ENCODE measurements around the gene RNF31.

Gene RNF31

DNA sequence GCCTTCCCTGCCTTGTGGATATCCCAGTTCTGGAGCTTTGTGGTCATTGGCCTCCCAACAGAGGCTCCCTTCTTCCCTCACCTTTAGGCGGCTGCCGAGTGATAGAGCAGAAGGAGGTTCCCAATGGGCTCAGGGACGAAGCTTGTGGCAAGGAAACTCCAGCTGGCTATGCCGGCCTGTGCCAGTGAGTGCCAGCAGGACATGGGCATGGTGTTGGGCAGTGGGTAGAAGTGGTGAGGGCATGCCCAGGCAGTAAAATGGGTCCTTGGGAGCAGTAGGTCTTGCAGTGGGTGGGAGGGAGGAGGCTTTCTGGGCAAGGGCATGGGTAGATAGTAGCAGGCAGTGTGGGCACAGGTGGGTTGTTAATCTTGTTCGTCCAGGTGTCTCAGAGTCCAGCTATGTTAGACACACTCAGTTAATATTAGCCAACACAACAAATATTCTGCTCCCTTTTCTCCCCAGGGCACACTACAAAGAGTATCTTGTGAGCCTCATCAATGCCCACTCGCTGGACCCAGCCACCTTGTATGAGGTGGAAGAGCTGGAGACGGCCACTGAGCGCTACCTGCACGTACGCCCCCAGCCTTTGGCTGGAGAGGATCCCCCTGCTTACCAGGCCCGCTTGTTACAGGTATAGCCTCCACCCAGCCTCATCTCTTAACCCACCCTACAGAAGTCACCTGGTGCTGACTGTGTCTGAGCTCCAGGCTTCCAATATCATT is 12.6 kb downstream of the RNF31 start:
- peak; percentile 61 for DNase-seq (ENCODE audit: low spot score)

DNA sequence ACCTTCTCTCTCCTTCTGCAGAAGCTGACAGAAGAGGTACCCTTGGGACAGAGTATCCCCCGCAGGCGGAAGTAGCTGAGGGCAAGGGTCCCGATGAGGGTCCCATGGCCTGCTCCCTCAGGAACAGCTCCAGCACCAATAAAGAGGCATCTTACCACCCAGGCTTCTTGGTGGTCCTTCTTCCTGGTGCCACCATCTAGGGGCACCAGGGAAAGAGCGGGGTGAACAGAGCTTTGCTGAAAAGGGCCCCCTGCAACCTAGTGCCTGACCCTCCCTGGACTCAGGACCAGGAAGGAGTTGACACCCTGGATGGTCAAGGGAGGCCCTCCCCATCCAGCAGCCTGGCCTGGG is 13.2 kb downstream of the RNF31 start:
- no peak for DNase-seq (ENCODE audit: low spot score)

DNA sequence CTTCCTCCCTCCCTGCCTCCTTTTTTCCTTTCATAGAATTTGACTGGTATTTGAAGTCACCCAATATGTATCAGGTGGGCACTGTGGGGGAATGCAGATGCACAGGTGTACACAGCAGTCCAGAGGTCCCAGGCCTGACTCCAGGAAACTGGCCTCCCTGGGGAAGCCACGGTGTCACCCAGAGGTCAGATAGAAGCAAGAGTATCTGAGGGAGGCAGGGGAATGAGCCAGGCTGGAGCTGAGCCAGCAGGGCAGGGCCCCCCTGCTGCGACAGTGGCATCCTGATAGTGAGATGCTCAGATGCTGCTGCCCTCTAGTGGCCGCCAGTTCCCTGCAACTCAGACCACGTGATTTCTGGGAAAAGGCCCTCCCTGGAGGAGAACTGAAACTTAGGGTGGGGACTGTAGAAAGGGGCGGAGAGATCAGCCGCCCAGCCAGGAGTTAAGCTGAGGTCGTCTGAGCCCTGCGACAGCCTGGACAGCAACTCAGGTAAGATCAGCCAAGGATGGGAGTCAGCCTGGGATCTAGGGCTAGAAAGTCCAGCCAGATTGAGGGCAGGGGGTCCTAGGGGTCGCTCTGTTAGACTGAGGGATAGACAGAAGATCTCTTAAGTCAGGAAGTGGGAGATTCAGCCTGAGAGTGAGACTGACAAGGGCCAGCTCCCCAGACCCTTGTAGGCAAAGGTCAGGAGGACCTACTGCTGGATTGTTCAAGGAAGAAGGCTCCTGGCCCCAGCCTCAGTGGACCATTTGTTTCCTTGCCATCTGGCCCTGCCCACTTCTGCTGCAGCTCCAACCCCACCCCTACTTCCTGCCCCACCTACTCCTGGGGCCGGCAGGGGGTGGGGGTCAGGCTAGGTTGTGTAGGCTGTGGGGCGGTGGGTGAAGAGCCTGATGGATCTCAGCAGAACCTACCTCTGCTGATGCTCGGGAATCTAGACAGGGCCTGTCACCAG is 13.8 kb downstream of the RNF31 start, which contains the start of gene IRF9:
IRF9 (plus strand) TSS at position 416 of the 955 bp plus-strand sequence. CDS start 880 bp downstream, outside the sequence.
- DNase-seq (ENCODE audit: low spot score) = peak; percentile 94

DNA sequence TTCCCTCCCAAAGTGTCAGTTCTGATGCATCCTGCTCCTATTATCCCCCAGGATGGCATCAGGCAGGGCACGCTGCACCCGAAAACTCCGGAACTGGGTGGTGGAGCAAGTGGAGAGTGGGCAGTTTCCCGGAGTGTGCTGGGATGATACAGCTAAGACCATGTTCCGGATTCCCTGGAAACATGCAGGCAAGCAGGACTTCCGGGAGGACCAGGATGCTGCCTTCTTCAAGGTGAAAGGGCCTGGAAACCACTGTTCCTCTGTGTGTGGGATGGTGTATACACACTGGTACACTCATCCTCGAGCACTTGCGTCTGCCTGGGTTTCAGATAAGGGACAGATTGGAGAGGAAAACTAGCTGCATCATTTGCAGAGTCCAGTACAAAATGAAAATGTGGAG is 14.8 kb downstream of the RNF31 start:
- no peak for DNase-seq (ENCODE audit: low spot score)

GRCh38 chr14:24164518-24164991 is 17.3 kb downstream of the RNF31 start:
- DNase-seq (ENCODE audit: low spot score) = peak; percentile 53

DNA sequence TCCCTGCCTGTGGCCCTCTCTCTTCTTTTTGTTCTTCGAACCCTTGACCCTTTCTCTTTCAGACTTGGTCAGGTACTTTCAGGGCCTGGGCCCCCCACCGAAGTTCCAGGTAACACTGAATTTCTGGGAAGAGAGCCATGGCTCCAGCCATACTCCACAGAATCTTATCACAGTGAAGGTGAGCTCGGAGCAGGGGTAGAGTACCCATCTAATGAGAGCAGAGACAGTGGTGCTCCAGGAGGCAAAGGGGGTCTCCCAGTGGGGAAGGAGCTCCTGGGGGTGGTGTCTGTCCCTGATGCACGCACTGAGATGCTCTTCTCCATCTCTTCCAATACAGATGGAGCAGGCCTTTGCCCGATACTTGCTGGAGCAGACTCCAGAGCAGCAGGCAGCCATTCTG is 18.5 kb downstream of the RNF31 start:
- peak; percentile 62 for DNase-seq (ENCODE audit: low spot score)

GRCh38 chr14:24167469-24168114 is 20.3 kb downstream of the RNF31 start:
- no peak for DNase-seq (ENCODE audit: low spot score)

DNA sequence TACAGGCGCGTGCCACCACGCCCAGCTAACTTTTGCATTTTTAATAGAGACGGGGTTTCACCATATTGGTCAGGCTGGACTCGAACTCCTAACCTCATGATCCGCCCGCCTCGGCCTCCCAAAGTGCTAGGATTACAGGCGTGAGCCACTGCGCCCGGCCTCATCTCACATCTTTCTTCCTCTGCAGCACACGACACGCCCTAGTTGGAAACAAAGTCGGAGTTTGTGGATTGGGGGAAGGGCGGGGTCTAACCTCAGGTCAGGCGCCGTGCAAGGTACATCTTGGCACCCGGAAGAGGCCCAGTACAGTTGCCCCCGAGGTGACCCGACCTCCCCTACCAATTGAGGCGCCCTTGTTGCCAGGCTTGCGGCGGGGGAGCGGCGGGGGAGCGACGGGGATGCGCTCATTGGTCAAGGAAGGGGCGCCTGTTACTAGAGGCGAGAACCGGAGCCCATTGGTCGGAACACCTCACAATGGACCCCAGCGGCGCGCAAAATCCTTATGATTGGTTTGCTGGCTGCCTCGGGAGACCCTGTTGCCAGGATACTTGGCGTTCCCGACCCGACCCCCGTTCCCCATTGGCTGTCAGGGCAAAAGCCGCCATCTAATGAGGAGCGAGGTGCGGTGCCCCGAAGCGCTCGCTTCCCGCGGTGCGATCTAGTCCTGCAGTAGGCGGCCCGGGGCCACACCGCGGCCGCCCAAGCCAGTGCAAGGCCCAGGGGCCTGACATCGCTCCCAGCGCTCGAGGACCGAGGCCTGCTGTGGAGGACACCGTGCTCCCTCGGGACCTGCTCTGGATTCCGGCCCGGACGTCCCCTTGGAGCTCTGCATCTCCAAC is 24.3 kb downstream of the RNF31 start, which contains the start of gene REC8:
REC8 (plus strand) TSS at position 659 of the 839 bp plus-strand sequence. CDS start 473 bp downstream, outside the sequence.
- peak; percentile 86 for DNase-seq (ENCODE audit: low spot score)

- DNase-seq (ENCODE audit: low spot score) = no peak
Observed at GRCh38 chr14:24172261-24172860, 25.1 kb downstream of the RNF31 start.

DNA sequence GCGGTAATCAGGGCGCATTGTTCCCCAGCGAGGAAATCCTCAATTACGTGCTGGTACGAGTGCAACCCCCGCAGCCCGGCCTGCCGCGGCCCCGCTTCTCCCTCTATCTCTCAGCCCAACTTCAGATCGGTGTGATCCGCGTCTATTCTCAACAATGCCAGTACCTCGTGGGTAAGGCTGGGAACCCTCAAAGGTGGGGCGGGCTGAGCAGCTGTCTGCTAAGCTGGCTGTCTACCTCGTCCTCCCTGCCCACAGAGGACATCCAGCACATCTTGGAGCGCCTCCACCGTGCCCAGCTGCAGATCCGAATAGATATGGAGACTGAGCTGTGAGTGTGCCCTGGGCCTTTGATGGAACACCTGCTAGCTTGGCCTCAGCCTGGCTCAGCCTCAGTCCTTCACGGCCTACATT is 25.6 kb downstream of the RNF31 start:
- no peak for DNase-seq (ENCODE audit: low spot score)

GRCh38 chr14:24176599-24176998 is 29.3 kb downstream of the RNF31 start:
- no peak for DNase-seq (ENCODE audit: low spot score)

- DNase-seq (ENCODE audit: low spot score) = peak; percentile 45
Observed at GRCh38 chr14:24177041-24177825, 29.9 kb downstream of the RNF31 start.

GRCh38 chr14:24177891-24178290 is 30.6 kb downstream of the RNF31 start:
- peak; percentile 53 for DNase-seq (ENCODE audit: low spot score)

- DNase-seq (ENCODE audit: low spot score) = peak; percentile 52
Observed at GRCh38 chr14:24178399-24179178, 31.3 kb downstream of the RNF31 start.

DNA sequence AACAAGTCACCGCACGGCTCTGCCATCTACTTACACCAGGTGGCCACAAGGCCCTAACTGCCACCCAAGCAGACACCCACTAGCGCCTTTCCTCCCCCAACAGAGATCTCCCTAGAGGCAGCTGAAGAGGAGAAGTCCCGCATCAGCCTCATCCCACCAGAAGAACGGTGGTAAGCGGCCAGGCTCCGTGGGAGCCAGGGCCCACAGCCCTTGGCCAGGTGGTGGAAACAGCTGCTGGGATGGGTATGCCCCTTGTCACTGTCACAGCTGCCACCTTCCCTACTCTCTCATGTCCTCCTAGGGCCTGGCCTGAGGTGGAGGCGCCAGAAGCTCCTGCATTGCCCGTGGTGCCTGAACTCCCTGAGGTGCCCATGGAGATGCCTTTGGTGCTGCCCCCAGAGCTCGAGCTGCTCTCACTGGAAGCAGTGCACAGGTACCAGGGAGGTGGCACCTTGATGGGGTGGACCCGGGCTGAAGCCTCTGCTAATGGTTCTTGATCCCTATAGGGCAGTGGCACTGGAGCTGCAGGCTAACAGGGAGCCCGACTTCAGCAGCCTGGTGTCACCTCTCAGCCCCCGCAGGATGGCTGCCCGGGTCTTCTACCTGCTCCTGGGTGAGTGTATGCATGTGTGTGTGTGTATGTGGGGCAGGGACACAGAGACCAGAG is 32.1 kb downstream of the RNF31 start:
- DNase-seq (ENCODE audit: low spot score) = peak; percentile 60

GRCh38 chr14:24179961-24180796 is 32.9 kb downstream of the RNF31 start:
- peak; percentile 68 for DNase-seq (ENCODE audit: low spot score)

- peak; percentile 60 for DNase-seq (ENCODE audit: low spot score)
Observed at GRCh38 chr14:24181371-24182077, 34.2 kb downstream of the RNF31 start.

Data from left forelimb (tissue), 1 donor.